Peyer's patch (tissue), 4 donors: ENCODE data around the gene SLC35F4. TPM values are rescaled to one million over a fixed set of nuclear protein-coding genes. Genes with fewer than 3 reads are reported as not detected.

Experiments
- DNase-seq, 3 donors: peaks; one replicate each; pipeline ENCODE4 v3.0.0-alpha.2; 2017 to 2019
- H3K27ac ChIP-seq, 4 donors: fragments of 200-600 bp; sonication (generic); one replicate each; pipeline ENCODE4 v1.5.1; 2016 to 2019
- H3K27me3 ChIP-seq, 2 donors: fragments of 200-600 bp; sonication (generic); one replicate each; pipeline ENCODE4 v1.5.1; 2019
- H3K36me3 ChIP-seq, 3 donors: fragments of 200-600 bp; sonication (generic); one replicate each; pipeline ENCODE4 v1.5.1; 2016 to 2019
- H3K4me1 ChIP-seq, 4 donors: fragments of 200-600 bp; sonication (generic); one replicate each; pipeline ENCODE4 v1.5.1; 2016 to 2019
- H3K4me3 ChIP-seq, 4 donors: fragments of 200-600 bp; sonication (generic); 1 replicate in 3 of 4; 2 replicates in 1 of 4; pipeline ENCODE4 v1.5.1; 2016 to 2019; ENCODE audit warnings: mild to moderate bottlenecking in 1 of 4
- H3K9me3 ChIP-seq, 4 donors: fragments of 200-600 bp; sonication (generic); one replicate each; pipeline ENCODE4 v1.5.1; 2016 to 2019; ENCODE audit warnings: mild to moderate bottlenecking in 1 of 4
- CTCF ChIP-seq, 6 experiments: fragments of 450-650 bp in 4 of 6; fragments of 200-600 bp in 2 of 6; sonication (generic) in 1 of 6; IDR thresholded peaks; one replicate each; pipeline ENCODE4 v1.5.1; 2017 to 2019; ENCODE audit warnings: antibody characterized with exemption in 6 of 6, mild to moderate bottlenecking in 3 of 6, moderate library complexity in 1 of 6
- POLR2A ChIP-seq, 2 donors: fragments of 450-650 bp; IDR thresholded peaks; one replicate each; pipeline ENCODE4 v1.5.1; 2017; ENCODE audit warnings: antibody characterized with exemption in 2 of 2, mild to moderate bottlenecking in 2 of 2, moderate library complexity in 2 of 2
- total RNA-seq, 4 donors: library from RNA; depleted of rRNA; stranded (reverse); fragments of >200 nt; gene quantifications; one replicate each; pipeline ENCODE4 v1.1.0, GENCODE V29; 2016

Gene SLC35F4
- total RNA-seq, 4 donors from 2014 or later = not detected

- no peak for DNase-seq
- H3K9me3 ChIP-seq = no peaks in the 10 kb centered on the region
- H3K4me1 ChIP-seq = no peaks in the 10 kb centered on the region
- H3K4me3 ChIP-seq = no peak overlapping the region
- H3K27me3 ChIP-seq = no peaks in the 10 kb centered on the region
- no peak overlapping the region for H3K27ac ChIP-seq
- TF ChIP-seq CTCF (IDR thresholded peaks at IDR 0.05) (no peak), POLR2A (IDR thresholded peaks at IDR 0.05) (no peak)
- H3K36me3 ChIP-seq = no peaks in the 10 kb centered on the region
These were observed 225.9 kb downstream of the SLC35F4 start for GRCh38 chr14:57640036-57640435.

DNA sequence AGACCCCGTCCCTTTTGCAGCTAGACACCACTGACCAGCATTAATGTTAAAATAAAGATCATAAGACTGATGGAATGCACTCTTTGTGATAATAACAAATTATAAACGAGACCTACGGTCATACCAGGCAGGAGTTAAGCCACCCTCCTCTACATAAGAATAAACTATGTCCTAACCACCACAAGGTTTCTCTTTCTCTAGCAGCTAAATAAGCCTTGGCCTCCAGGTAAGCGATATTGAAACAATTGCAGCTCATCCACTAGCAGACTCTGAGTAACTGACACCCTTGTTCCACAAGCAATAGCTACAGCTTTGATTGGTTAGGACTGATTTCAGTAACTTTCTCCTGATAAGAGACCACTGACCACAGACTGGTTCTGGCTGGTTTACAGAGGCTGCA is 228.0 kb downstream of the SLC35F4 start:
- no peak for TF ChIP-seq CTCF (IDR thresholded peaks at IDR 0.05)
- no peak for TF ChIP-seq POLR2A (IDR thresholded peaks at IDR 0.05)
- H3K27me3 ChIP-seq = no peaks in the 10 kb centered on the region

GRCh38 chr14:57634335-57634734 is 231.6 kb downstream of the SLC35F4 start:
- Histone ChIP-seq H3K4me3 (no peak overlapping the region), H3K27ac (no peak overlapping the region), H3K9me3 (no peaks in the 10 kb centered on the region), H3K36me3 (no peaks in the 10 kb centered on the region), H3K4me1 (no peaks in the 10 kb centered on the region), H3K27me3 (no peaks in the 10 kb centered on the region)
- DNase-seq = no peak
- TF ChIP-seq CTCF (IDR thresholded peaks at IDR 0.05) (no peak), POLR2A (IDR thresholded peaks at IDR 0.05) (no peak)

More for the DNA sequence above, 228.0 kb downstream of the SLC35F4 start:
- H3K9me3 ChIP-seq = no peaks in the 10 kb centered on the region
- no peaks in the 10 kb centered on the region for H3K36me3 ChIP-seq
- H3K4me1 ChIP-seq = no peaks in the 10 kb centered on the region
- DNase-seq = no peak
- H3K4me3 ChIP-seq = no peak overlapping the region
- no peak overlapping the region for H3K27ac ChIP-seq

- DNase-seq = no peak
- TF ChIP-seq CTCF (IDR thresholded peaks at IDR 0.05) (no peak), POLR2A (IDR thresholded peaks at IDR 0.05) (no peak)
- Histone ChIP-seq H3K27me3 (no peaks in the 10 kb centered on the region), H3K9me3 (no peaks in the 10 kb centered on the region), H3K27ac (no peak overlapping the region), H3K36me3 (no peaks in the 10 kb centered on the region), H3K4me1 (no peaks in the 10 kb centered on the region), H3K4me3 (no peak overlapping the region)
These were observed 233.2 kb downstream of the SLC35F4 start for GRCh38 chr14:57632649-57633048.

GRCh38 chr14:57617510-57617909 is 248.4 kb downstream of the SLC35F4 start:
- no peak for DNase-seq
- Histone ChIP-seq H3K36me3 (no peaks in the 10 kb centered on the region), H3K27ac (no peak overlapping the region), H3K4me1 (no peaks in the 10 kb centered on the region), H3K27me3 (no peaks in the 10 kb centered on the region), H3K9me3 (no peaks in the 10 kb centered on the region), H3K4me3 (no peak overlapping the region)
- TF ChIP-seq POLR2A (IDR thresholded peaks at IDR 0.05) = no peak
- no peak for TF ChIP-seq CTCF (IDR thresholded peaks at IDR 0.05)

GRCh38 chr14:57612946-57613345 is 252.9 kb downstream of the SLC35F4 start:
- TF ChIP-seq CTCF (IDR thresholded peaks at IDR 0.05) (no peak), POLR2A (IDR thresholded peaks at IDR 0.05) (no peak)
- no peak for DNase-seq
- Histone ChIP-seq H3K27ac (no peak overlapping the region), H3K4me1 (no peaks in the 10 kb centered on the region), H3K27me3 (no peaks in the 10 kb centered on the region), H3K4me3 (no peak overlapping the region), H3K36me3 (no peaks in the 10 kb centered on the region), H3K9me3 (no peaks in the 10 kb centered on the region)
